GM18873 (cell line): Measurements from ENCODE around the gene SERPINA3.
"Not testable (repeated sequence)": the region's sequence is repeated elsewhere in the genome, so short reads cannot be mapped to it uniquely, and the experiment has no call there.

ENCODE experiments used
- ATAC-seq: cut with Tn5 transposase; IDR thresholded peaks from one replicate; pipeline ENCODE4 v1.9.1; 2021; ENCODE audit warnings: mild to moderate bottlenecking, moderate library complexity, moderate number of reproducible peaks; ENCODE audit not compliant: unreplicated experiment, low FRiP score

SERPINA3 gene

DNA sequence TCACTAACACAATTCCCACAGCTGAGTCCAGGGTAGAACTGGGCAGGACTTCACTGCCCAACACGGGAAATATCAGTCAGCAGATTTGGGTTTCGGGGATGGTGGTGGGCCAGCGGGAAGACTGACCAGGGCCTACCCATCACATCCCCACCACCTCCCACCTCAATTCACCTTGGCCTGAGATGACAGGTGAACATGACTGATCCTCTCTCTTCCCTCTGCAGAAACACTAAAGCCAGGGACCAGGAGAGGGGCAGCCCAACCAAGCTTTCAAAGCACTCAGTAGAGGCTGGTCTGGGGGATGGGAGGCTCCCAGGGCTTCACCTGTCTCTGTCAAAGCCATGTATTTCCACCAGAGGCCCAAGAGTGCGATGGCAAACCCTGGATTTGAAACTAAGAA, 28.6 kb upstream of the SERPINA3 start:
- ATAC-seq, result no peak

DNA sequence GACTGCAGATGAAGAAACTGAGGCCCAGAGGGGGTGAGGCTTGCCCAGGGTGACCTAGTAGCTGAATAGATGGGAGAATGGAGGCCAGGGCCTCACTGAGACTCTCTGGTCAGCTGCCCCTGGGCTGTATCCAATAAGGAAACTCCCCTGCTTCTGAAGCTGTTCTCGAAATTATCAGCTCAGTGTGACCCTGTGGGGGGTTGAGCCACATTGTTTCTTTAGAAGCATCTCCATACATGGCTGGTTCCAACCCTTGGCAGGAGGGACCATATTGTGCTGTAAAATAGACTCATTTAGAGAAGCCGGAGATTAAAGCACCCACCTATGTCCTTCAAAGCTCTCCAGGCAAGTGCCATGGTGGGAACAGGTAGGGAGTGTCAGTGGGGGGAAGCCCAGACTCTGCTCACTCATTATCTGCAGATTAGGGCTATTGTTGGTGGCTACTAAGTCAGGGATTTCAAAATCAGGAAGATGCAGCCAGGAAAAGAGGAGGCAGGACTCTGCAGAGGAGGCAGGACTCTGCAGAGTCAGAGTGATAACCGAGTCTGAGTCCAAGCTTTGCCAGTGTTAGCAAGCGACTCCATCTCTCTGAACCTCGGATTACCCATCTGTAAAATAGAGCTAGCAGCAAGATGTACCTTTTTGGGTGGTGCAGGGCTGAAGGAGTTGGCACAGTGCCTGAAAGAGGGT, 27.5 kb upstream of the SERPINA3 start:
- ATAC-seq, result no peak

DNA sequence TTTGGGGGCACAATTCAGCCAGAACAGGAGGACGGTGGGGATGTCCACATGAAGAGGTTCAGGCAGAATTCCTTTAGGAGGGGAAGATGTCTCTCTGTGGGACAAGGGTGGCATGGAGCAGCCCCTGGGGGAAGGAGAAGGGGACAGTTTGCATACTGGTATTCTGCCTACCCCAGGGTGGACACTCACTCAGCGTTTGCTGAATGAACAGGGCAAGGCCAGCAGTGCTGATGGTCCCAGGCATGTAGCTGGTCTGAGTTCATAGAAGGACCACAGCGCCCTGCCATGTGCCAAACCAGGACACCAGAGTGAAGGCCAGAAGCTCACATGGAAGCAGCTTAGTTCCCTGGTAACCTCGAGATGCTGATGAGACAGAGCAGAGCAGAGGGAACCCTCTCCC, 25.6 kb upstream of the SERPINA3 start:
- ATAC-seq, result no peak

DNA sequence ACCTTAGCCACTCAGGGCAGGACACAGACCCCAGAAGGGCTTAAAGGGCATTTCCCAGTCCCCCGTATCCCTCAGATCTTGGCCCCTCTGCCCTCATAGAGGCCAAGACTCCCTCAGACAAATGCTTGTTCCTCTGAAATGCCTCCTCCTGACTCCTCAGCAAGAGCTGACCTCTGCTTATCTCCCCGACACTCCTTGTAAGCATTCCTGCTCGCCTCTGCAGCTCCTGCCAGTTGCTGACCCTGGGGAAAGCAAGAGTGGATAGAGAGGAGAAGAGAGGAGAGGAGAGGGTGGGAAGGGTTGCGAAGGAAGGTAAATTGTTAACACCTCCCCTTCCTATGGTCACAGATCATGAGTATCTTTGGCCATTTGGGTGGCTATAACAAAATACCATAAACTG, 23.9 kb upstream of the SERPINA3 start:
- no peak for ATAC-seq

DNA sequence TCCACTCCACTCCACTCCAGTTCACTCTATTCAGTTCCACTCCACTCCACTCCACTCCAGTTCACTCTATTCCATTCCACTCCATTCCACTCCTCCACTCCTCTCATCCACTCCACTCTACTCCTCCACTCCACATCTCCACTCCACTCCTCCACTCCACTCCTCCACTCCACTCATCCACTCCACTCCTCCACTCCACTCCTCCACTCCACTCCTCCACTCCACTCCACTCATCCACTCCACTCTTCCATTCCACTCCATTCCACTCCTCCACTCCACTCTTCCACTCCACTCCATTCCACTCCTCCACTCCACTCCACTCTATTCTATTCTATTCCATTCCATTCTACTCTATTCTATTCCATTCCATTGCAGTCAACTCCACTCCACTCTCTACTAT, 21.1 kb upstream of the SERPINA3 start:
- no peak for ATAC-seq

DNA sequence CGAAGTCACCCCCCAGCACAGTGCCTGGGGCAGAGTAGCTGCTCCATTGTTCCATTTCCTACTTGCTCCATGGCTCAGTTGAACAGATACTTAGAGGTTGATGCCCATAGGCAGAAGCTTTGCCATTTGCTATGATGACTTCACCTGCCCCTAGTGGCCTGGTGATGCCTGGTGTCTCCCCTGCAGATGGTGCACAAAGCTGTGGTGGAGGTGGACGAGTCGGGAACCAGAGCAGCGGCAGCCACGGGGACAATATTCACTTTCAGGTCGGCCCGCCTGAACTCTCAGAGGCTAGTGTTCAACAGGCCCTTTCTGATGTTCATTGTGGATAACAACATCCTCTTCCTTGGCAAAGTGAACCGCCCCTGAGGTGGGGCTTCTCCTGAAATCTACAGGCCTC, 20.3 kb upstream of the SERPINA3 start:
- no peak for ATAC-seq

DNA sequence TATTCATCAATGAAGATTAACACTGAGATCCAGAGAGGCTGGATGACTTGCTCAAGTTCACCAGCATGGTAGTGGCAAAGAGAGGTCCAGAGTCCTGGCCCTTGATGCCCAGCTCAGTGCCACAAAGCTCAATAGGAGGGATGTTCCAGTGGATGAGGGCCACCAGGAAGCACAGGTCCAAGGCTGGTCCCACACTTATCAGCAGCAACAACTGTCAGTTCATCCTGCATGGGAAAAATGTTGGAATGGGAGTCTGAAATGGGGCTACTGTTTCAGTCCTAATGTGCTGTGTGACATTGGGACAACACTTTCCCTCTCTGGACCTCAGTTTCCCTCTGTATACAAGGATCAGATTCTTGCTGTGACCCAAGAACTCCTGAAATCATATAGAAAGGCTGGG, 19.7 kb upstream of the SERPINA3 start:
- ATAC-seq, result no peak

DNA sequence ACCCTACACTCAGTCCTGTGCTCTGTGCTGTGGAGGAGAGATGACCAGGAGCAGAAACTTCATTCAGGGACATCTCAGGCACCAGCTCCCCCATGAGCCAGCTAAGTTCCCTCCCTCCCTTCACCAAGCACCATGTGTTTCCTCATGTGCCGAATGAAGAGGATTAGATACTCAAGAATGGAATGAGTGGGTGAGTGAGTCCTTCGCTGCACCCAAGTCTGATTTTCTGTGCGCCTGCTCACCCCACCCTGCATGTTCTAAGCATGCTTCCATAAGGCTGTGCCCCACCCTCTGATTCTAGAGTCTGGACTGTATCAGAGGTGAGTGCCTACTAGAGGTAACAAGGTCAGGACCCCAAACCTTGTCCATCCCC, 18.8 kb upstream of the SERPINA3 start:
- no peak for ATAC-seq

DNA sequence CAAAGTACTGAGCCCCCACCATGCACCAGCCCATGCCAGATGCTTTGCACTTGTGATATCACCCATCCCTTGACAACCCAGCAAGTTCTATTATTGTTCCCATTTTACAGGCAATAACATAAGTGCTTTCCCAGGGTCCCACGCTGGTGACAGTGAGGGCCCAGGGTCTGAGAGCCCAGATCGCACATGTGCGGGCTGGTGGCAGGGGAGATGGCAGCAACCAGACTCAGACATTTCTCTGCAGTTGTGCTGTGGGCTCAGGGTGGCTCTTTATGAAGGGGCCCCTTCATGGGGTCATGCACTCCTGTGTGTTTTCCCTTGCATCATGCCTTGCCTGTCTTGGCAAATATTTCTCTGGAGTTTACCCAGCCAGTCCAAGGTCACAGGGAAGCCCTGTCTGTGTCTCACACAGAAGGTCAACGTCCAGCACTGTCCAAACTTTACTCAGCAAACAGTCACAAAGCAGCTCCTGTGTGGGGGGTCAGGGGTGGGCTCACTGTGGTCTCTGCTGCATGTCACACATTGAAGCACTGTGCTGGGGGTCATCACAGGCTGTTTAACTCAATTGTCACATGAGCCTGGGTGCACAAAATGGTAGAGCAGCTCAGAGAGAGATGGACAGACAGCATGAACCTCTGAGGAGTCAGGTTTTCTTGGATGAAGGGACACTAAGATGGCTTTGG, 18.3 kb upstream of the SERPINA3 start:
- ATAC-seq, result no peak

DNA sequence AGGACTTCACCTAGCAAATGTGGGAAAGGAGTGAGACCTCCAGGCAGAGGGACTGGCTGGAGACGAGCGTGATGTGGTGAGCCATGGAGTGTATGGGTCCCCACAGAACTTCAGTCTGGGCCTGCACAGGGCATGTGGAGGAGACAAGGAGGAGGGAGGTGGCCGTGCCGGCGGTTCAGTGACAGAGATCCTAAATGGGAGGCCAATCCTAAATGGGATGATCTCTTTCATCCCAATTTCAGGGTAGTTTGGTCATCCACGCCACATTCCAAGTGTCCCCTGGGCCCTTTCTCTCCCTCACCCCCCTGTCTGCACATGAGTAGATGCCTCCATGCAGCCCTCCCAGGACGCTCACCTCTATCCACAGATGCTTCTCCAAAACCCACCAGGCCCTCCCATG, 17.8 kb upstream of the SERPINA3 start:
- no peak for ATAC-seq

DNA sequence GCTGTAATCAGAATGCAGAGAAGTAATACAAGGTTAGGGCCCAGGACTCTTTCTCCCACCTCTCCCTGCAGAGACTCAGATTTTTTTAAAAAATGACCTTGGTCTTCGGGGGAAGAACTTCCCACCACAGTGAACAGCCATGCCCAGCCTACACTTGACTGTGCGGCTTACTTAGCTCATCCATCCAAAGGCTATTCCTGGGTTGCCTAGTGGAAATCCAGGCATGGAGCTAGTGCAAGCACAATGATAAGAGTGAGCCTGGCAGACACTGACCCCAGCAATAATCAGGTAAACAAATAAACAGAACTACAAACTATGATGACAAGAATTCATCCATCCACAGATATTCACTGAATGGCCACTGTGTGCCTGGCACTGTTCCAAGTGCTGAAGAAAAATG, 16.3 kb upstream of the SERPINA3 start:
- ATAC-seq, result no peak

DNA sequence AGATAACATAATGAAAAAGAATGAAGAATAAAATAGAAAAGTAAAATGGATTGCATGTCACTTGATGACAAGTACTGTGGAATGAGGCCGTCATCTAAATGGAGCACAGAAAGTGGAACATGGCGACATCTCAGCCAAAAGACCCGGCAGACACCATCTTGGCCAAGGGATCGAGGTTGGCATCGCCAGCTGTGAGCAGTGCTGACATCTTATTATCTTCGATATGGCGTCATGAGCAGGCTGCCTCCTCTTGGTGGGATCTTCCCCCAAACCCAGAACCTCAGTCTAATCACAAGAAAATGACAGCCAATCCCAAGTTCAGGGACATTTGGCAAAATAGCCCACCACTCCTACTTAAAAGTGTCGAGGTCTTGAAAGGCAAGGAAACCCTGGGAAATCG, 15.8 kb upstream of the SERPINA3 start:
- no peak for ATAC-seq

DNA sequence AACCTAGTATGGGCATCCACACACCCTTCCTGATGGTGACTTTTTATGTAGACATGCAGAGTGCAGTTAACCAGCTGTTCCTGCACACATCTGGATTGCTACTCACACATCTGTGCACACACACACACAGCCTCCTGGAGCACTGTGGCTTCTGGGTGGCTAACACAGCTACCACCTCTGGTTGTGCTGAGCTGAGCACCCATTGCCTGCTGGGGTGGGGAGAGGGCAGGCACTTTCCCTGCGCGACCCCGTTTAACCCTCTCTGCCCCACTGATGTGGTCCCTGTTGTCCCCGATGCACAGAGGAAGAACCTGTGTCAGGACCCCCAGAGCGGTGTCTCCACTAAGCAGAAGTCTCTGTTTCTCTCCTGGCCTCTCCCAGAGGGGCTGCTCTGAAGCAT, 14.4 kb upstream of the SERPINA3 start:
- ATAC-seq, result no peak

DNA sequence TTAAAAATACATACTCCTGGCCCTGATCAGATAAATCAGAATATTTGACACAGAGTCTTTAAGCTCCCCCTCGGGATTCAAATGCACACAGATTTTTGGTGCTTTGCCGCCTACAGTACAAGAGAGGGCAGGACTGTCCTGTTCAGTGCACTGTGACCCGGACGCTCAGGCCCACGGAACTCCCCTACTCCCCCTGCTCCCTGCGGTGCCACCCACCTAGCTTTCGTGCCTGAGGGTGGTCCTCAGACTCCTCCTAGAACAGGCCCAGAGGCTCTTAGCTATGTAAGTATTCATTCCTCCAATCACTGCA, 13.7 kb upstream of the SERPINA3 start:
- no peak for ATAC-seq

DNA sequence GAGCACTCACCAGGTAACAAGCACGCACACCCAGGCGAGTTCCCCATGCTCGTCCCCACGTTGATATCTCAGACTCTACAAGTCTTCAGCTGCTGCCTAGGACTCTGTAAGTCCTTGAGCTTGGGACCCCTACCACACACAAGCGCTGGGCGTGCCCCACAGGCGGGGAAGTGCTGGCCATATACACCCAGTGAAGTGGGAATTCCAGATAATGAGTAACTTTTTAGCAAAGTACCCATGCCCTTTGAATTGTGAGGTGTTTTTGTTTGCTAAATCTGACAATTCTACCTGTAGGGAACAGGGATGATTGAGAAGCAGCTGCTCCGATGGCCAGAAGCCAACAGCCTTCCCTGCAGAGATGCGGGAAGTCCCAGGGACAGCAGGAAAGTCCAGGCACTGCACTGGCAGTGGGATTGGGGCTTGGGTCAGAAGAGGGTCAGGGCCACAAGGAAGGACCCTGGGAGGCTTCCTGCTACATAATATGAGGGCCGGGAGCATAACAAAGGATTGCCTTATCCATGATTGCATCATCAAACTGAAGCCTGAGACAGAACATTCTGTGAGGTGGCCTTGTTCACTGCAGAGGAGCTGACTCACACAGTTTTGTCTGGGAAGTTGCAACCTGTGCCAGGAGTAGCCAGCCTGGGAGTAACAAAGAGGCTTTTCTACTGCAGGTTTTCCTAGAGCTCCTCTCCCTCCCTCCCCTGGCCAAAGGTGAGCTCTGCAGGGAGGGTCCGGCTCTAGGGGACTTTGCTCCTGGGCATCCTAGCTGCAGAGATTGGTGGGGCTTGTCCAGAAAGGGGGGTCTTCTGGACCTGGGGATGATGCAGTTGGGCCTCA, 13.2 kb upstream of the SERPINA3 start:
- no peak for ATAC-seq

DNA sequence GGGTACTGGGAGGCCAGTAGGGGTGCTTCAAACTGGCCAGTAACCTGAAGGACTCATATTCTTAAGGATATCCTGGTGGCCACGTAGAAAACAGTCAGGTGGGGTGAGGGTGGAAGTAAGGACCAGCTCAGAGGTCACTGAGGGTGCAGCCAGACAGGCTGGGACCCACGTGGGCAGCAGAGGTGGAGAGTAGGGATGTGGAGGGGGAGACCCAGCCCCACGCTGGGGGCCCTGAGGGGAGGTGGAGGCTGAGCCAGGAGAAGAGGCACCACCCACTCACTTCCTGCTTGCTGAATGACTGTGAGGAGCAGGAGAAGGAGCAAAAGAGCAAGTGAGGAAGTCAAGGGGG, 12.6 kb upstream of the SERPINA3 start:
- no peak for ATAC-seq

DNA sequence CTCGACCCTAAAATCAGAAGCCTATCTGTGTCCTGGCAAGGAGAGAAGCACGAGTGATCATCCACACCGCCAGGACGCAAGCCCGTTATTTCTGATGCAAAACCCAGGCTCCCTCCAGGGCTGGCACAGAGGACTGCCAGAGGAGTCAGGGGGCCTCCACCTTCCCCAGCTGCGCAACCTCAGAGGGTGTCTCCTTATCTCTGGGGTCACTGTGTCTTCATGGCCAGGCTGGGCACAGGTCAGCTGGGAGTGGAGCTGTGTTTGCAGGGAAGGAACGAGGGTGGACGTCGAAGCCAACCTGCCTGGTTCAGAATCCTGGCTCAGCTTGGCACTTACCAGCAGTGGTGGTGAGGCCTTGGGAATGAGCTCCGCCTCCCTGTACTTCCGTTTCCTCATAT, 12.0 kb upstream of the SERPINA3 start:
- ATAC-seq, result no peak

DNA sequence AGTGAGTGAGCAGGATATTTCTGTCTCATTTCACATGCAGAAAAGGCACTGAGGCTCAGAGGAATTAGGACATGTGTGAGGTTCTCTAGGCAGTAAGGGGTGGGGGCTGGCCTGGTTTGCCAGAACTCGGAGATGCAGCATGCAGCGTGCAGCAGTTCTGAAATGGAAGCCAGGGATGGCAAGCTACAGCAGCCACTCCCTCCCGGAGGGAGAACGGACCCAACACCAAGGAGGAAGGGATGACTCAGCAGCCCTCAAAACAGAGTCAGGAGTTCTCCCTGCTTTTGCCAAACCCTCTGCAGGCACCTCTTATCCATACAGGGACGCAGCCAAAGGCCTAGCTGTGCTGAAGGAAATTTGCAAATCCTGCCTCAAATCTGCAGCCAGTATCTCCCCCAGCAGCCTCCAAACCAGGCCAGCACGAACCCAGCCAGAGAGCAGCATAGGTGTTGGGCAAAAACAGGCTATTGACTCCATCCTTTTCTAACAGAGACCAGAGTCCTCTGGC, 10.3 kb upstream of the SERPINA3 start:
- ATAC-seq, result no peak

DNA sequence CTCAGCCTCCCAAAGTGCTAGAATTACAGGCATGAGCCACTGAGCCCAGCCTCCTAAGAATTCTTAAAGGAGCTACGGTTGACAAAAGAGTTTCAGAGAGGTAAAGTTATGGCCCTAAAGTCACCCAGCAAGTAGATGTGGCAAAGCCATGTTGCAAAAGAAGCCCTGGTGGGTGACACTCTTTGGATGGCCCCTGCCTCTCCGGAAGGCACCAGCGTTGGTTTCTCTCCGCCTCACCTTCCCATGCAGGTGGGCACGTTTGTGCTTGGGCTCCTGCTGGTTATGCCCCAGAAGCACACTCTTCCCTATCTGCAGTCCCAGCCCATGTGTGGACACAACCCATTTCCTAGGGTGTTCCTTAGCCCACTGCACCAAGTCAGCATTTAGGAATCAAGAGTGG, 9.5 kb upstream of the SERPINA3 start:
- ATAC-seq, result no peak

DNA sequence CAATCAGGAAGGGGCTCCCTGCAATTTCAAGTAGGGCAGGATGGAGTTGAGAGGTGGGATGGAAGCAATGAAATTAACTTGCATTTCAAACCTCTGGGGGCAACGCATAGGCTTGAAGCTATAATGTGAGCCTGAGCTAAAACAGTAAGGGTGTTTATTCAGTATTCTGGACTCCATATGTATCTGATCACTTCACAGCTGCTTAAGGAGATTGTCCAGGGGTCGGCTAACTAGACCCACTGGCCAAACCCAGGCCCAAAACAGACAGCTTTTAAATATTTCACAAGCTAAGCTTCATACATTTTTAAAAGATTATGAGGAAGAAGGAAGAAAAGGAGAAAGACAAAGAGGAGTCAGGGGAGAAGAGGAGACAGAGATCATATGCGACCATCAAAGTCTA, 6.8 kb upstream of the SERPINA3 start:
- ATAC-seq, result no peak

DNA sequence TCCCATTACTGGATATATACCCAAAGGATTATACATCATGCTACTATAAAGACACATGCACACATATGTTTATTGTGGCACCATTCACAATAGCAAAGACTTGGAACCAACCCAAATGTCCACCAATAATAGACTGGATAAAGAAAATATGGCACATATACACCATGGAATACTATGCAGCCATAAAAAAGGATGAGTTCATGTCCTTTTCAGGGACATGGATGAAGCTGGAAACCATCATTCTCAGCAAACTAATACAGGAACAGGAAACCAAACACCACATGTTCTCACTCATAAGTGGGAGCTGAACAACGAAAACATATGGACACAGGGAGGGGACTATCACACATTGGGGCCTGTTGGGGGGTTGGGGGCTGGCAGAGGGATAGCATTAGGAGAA, 3.2 kb upstream of the SERPINA3 start:
- ATAC-seq, result not testable (repeated sequence)

DNA sequence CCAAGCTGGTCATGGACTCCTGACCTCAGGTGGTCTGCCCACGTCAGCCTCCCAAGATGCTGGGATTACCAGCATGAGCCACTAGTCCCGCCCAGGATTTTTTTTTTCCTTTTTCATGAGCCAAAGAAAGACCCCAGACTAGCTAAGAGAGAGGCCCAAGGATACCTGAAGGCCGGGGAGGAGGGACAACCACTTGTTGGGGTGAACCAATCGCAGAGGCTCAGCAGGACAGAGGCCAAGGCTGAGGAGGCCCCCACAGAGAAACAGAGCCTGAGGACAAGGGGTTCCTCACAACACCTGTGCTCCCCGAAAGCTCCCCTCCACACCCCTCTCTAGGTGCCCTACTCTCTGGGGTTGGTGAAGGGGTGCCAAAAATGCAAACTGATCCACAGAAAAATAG, 1.0 kb upstream of the SERPINA3 start:
- ATAC-seq, result no peak
